ENCODE results near the gene NOS1. TPM values are rescaled to one million over a fixed set of nuclear protein-coding genes. Genes with fewer than 3 reads are reported as not detected.

The NOS1 gene
- total and polyA plus RNA-seq, 2 of the 8 experiments (the other 6 are each of a cell fraction or from before 2014, with no cell fraction given), result 1.5 to 2.0 TPM

DNA sequence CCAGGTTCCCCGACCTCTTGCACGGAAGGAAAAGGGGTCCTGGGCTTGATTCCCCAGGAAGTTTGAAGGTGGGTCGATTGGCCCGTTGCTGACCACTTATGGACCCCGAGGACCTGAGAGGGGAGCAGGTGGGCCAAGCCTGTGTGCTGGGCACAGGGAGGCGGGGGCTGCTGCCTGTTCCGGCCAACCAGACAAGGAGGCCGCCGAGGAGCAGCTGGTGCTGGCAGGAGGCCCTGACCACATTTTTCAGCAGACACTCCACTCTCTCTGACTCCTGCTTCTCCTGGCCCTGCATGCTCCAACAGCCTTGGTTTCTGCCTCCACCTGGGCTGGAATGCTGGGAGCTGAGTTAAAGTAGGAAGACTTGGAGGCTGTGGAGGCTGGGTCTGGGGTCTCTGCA is 42.8 kb downstream of the NOS1 start:
- Histone ChIP-seq H3K23me2 (ENCODE audit: low read depth, low read length) (peaks cover 3% of the 10 kb centered on the region; the same call in 1 of the 2 replicates), H3K14ac (ENCODE audit: insufficient read length) (no peak overlapping the region), H2BK20ac (ENCODE audit: low read length) (no peak overlapping the region), H3K27me3 (replicated peaks in 1 of 4; ENCODE audit: control insufficient read depth in 3 of 4, extremely low read depth in 1 of 4, insufficient read depth in 3 of 4, low read length in 3 of 4) (no peaks in the 10 kb centered on the region), H4K5ac (ENCODE audit: insufficient read length, low read depth, low read length) (no peak overlapping the region), H2BK15ac (ENCODE audit: low read length) (no peak overlapping the region), H3K36me3 (ENCODE audit: control insufficient read depth in 2 of 4, insufficient read depth in 4 of 4, low read length in 3 of 4) (no peaks in the 10 kb centered on the region), H3K4me1 (replicated peaks in 1 of 4; ENCODE audit: control insufficient read depth in 3 of 4, insufficient read depth in 4 of 4, low read length in 3 of 4) (no peaks in the 10 kb centered on the region), H3K79me1 (ENCODE audit: low read depth, low read length) (no peaks in the 10 kb centered on the region), H3K4ac (replicated peaks; ENCODE audit: insufficient read length, low read depth, low read length) (no peak overlapping the region), H3K9ac (replicated peaks in 1 of 4; ENCODE audit: extremely low read depth in 1 of 4, low read depth in 3 of 4, low read length in 3 of 4) (no peak overlapping the region), H3K79me2 (ENCODE audit: control insufficient read depth in 1 of 2, insufficient read depth in 2 of 2, low read length in 2 of 2) (no peaks in the 10 kb centered on the region), H3K23ac (ENCODE audit: insufficient read length) (no peak overlapping the region), H2AFZ (ENCODE audit: low read length) (no peak overlapping the region), H4K20me1 (replicated peaks in 1 of 2; ENCODE audit: control insufficient read depth in 1 of 2, insufficient read depth in 2 of 2, low read length in 2 of 2) (no peaks in the 10 kb centered on the region), H3K56ac (replicated peaks; ENCODE audit: insufficient read length, low read depth, low read length) (no peak overlapping the region), H4K91ac (replicated peaks; ENCODE audit: insufficient read length, low read length) (no peak overlapping the region), H4K8ac (ENCODE audit: extremely low read depth, insufficient read depth, low read length) (no peak overlapping the region), H3K4me2 (ENCODE audit: insufficient read depth in 1 of 2, low read depth in 2 of 2, low read length in 2 of 2) (no peak overlapping the region), H3K18ac (ENCODE audit: extremely low read depth, low read length) (no peak overlapping the region), H2AK5ac (ENCODE audit: low read depth, low read length) (no peak overlapping the region), H3K9me3 (ENCODE audit: insufficient read depth in 2 of 2, low read depth in 1 of 2, low read length in 1 of 2) (no peaks in the 10 kb centered on the region), H3K4me3 (ENCODE audit: extremely low read depth in 1 of 4, insufficient read depth in 2 of 4, low read depth in 3 of 4, low read length in 4 of 4) (no peak overlapping the region), H2BK120ac (replicated peaks; ENCODE audit: low read depth, low read length) (no peak overlapping the region), H2BK12ac (ENCODE audit: low read depth, low read length) (no peak overlapping the region), H3K27ac (ENCODE audit: low read depth, low read length) (no peak overlapping the region), H2BK5ac (ENCODE audit: low read depth, low read length) (no peak overlapping the region)
- TF ChIP-seq TAF7 (optimal IDR thresholded peaks at IDR 0.05; ENCODE audit: borderline replicate concordance, low read depth, low read length), result no peak
- no peak for TF ChIP-seq EP300 (IDR thresholded peaks at IDR 0.05; ENCODE audit: borderline replicate concordance in 1 of 2, low read depth in 2 of 2, low read length in 2 of 2)
- CTCF ChIA-PET (ENCODE audit: partially characterized antibody), result interaction anchor here (0.8 to 2.1 kb wide), 6 partner anchors 12 to 269 kb away, joined by 3 to 6 read pairs (median 4); no protein-coding TSS in a partner anchor
- DNase-seq (ENCODE audit: low read depth in 1 of 2, low spot score in 2 of 2), result no peak
- no peak for FAIRE-seq
- 95% methylated on average over 9 of the region's 9 CpGs; no CpG with 5 or more reads in 1 of the 2 experiments for WGBS, 2 experiments (ENCODE audit: extremely low coverage in 1 of 2, insufficient coverage in 1 of 2, insufficient read length in 1 of 2, insufficient replicate concordance in 2 of 2, low coverage in 1 of 2, low lambda C conversion rate in 2 of 2, missing lambda C conversion rate in 1 of 2)
- POLR2A ChIA-PET (ENCODE audit: partially characterized antibody), result interaction anchor here (1.7 kb wide), 1 partner anchor 11 kb away, joined by 4 read pairs; no protein-coding TSS in a partner anchor

Data from H1 (cell line).